Ectodermal cell (in vitro differentiated cells): ENCODE data around the gene VTA1.

Source experiments
- H3K27ac ChIP-seq: 2 replicates; pipeline ENCODE4 v1.7.0; 2013; ENCODE audit warnings: mild to moderate bottlenecking, low read depth, low read length; ENCODE audit not compliant: insufficient read depth, poor library complexity, severe bottlenecking
- H3K27me3 ChIP-seq: 2 replicates; pipeline ENCODE4 v1.7.0; 2013; ENCODE audit warnings: mild to moderate bottlenecking, low read length; ENCODE audit not compliant: insufficient read depth, control insufficient read depth, poor library complexity, severe bottlenecking
- H3K36me3 ChIP-seq: one replicate; pipeline ENCODE4 v1.7.0; 2013; ENCODE audit warnings: low read length; ENCODE audit not compliant: control insufficient read depth, insufficient read depth
- H3K4me1 ChIP-seq: one replicate; pipeline ENCODE4 v1.7.0; 2013; ENCODE audit warnings: low read length; ENCODE audit not compliant: control insufficient read depth, insufficient read depth
- H3K4me3 ChIP-seq: 2 replicates; pipeline ENCODE4 v1.7.0; 2013; ENCODE audit warnings: low read depth, low read length, control low read depth; ENCODE audit not compliant: insufficient read depth
- H3K9me3 ChIP-seq: 2 replicates; pipeline ENCODE4 v1.7.0; 2013; ENCODE audit warnings: mild to moderate bottlenecking, low read length, moderate library complexity; ENCODE audit not compliant: control insufficient read depth
- WGBS, 2 experiments: methylation state at CpG; one replicate each; pipeline ENCODE4 v1.1.7; 2013; ENCODE audit warnings: missing lambda C conversion rate in 2 of 2; 5-methylcytosine and 5-hydroxymethylcytosine counted together

The VTA1 gene

GRCh38 chr6:142236691-142237090, 89.6 kb downstream of the VTA1 start:
- H3K9me3 ChIP-seq, result no peaks in the 10 kb centered on the region
- H3K27me3 ChIP-seq, result no peaks in the 10 kb centered on the region
- WGBS, 2 experiments, result 90 to 93% methylated on average over 2 to 4 of the region's 4 CpGs
- no peak overlapping the region for H3K27ac ChIP-seq
- H3K36me3 ChIP-seq, result no peaks in the 10 kb centered on the region
- no peak overlapping the region for H3K4me3 ChIP-seq
- H3K4me1 ChIP-seq, result no peaks in the 10 kb centered on the region

GRCh38 chr6:142238881-142239280, 91.8 kb downstream of the VTA1 start:
- H3K27ac ChIP-seq, result no peak overlapping the region
- H3K4me3 ChIP-seq, result no peak overlapping the region

DNA sequence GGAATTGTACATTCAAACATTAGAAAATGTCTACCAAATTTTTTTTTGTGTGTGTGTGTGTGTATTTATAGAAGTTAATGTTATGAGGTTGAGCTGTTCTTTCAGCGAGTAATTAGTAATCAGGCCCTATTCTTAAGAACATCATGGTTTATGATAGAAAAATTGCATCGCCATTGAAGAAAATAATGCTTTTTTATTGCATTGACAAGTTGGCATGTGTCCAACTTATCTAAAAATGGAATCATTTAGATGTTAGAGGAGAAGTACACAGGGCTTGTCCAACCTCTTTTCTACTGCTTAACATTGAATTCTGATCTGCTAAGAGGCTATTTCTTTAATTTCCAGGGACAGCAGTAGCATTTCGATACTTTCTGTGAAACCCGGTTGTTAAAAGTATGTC, 93.1 kb downstream of the VTA1 start:
- Histone ChIP-seq H3K36me3 (no peaks in the 10 kb centered on the region), H3K27ac (no peak overlapping the region), H3K27me3 (no peaks in the 10 kb centered on the region), H3K4me1 (no peaks in the 10 kb centered on the region), H3K9me3 (no peaks in the 10 kb centered on the region), H3K4me3 (no peak overlapping the region)
- 99 to 100% methylated on average over 4 of the region's 4 CpGs for WGBS, 2 experiments

More at GRCh38 chr6:142238881-142239280, 91.8 kb downstream of the VTA1 start:
- H3K9me3 ChIP-seq, result no peaks in the 10 kb centered on the region
- H3K27me3 ChIP-seq, result no peaks in the 10 kb centered on the region
- WGBS, 2 experiments, result 95 to 97% methylated on average over 3 of the region's 3 CpGs
- H3K36me3 ChIP-seq, result no peaks in the 10 kb centered on the region
- no peaks in the 10 kb centered on the region for H3K4me1 ChIP-seq

GRCh38 chr6:142241061-142241460, 94.0 kb downstream of the VTA1 start:
- no peaks in the 10 kb centered on the region for H3K9me3 ChIP-seq
- H3K27me3 ChIP-seq, result no peaks in the 10 kb centered on the region
- H3K36me3 ChIP-seq, result no peaks in the 10 kb centered on the region
- no peak overlapping the region for H3K4me3 ChIP-seq
- no peak overlapping the region for H3K27ac ChIP-seq
- no peaks in the 10 kb centered on the region for H3K4me1 ChIP-seq

DNA sequence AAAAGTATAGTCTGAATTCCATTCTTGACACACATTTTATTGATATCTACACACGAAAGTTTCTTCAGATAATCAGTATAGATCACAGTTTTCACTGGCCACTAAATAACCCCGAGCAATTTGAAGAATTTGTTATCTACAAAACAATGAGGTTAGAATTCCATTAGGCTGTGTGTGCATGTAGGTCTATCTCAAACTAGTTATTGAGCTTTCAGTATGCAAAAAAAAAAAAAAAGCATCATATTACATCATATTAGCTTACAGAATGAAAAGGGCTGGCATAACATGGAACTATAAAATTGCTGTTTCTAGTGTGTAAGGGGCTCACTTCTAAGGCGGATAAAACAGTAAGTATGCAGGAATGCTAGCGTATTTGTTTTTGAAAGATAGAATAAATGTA, 95.2 kb downstream of the VTA1 start:
- Histone ChIP-seq H3K27me3 (no peaks in the 10 kb centered on the region), H3K36me3 (no peaks in the 10 kb centered on the region), H3K9me3 (no peaks in the 10 kb centered on the region), H3K27ac (no peak overlapping the region), H3K4me3 (no peak overlapping the region), H3K4me1 (no peaks in the 10 kb centered on the region)
- WGBS, 2 experiments, result 93 to 94% methylated on average over 3 of the region's 4 CpGs

DNA sequence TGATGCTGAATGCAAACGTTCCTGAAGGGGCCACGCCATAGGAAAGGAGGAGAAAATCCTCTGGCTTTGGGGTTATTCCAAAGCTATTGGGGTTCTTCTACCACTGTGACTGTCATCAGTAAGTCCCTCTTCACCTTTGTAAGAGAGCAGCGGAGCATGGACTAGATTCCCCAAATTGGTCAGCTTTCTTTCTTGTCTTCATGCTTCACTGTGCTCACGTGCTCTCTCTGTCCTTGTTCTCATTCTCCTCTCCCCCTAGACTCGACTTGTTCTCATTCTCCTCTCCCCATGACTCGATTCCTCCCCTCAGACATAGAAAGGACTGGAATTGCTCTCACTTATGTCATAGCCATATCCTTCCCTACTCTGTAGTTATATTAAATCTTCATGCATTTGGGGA, 99.9 kb downstream of the VTA1 start:
- 87 to 91% methylated on average over 6 of the region's 6 CpGs for whole genome bisulfite sequencing, 2 experiments
- Histone ChIP-seq H3K4me3 (no peak overlapping the region), H3K4me1 (no peaks in the 10 kb centered on the region), H3K27ac (no peak overlapping the region), H3K36me3 (no peaks in the 10 kb centered on the region), H3K9me3 (no peaks in the 10 kb centered on the region), H3K27me3 (no peaks in the 10 kb centered on the region)

- H3K36me3 ChIP-seq, result no peaks in the 10 kb centered on the region
- H3K4me1 ChIP-seq, result no peaks in the 10 kb centered on the region
- no peaks in the 10 kb centered on the region for H3K9me3 ChIP-seq
- H3K27me3 ChIP-seq, result no peaks in the 10 kb centered on the region
- WGBS, 2 experiments, result 81 to 95% methylated on average over 3 of the region's 3 CpGs
- H3K4me3 ChIP-seq, result no peak overlapping the region
- H3K27ac ChIP-seq, result no peak overlapping the region
Measured at GRCh38 chr6:142249266-142249665, 102.2 kb downstream of the VTA1 start.

GRCh38 chr6:142251930-142252445, 104.9 kb downstream of the VTA1 start:
- 100% methylated on average over 1 of the region's 1 CpG; no CpG with 5 or more reads in 1 of the 2 experiments for WGBS, 2 experiments
- H3K9me3 ChIP-seq, result no peaks in the 10 kb centered on the region
- H3K27ac ChIP-seq, result no peak overlapping the region
- H3K36me3 ChIP-seq, result no peaks in the 10 kb centered on the region
- H3K27me3 ChIP-seq, result no peaks in the 10 kb centered on the region
- H3K4me3 ChIP-seq, result no peak overlapping the region
- no peaks in the 10 kb centered on the region for H3K4me1 ChIP-seq

DNA sequence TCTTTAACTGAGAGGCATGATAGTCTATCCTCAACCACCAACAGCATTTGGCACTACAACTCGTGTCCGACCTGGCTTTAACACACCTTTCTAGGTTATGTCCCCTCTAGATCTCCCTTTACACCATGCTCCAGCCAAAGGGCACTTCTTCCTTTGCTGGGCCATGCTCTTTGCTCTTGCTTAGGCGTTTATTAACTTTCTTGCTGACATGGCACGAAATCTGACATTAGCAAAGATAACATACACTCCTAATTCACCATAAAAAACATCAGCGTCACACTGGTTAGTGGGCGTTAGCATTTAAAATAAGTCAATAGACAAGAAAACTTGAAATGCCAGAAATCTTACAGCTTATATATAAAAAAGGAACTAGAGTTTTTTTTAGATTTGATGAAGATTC, 107.5 kb downstream of the VTA1 start:
- 88 to 90% methylated on average over 5 of the region's 6 CpGs for WGBS, 2 experiments
- Histone ChIP-seq H3K4me1 (no peaks in the 10 kb centered on the region), H3K27ac (no peak overlapping the region), H3K36me3 (no peaks in the 10 kb centered on the region), H3K4me3 (no peak overlapping the region), H3K9me3 (no peaks in the 10 kb centered on the region), H3K27me3 (no peaks in the 10 kb centered on the region)

DNA sequence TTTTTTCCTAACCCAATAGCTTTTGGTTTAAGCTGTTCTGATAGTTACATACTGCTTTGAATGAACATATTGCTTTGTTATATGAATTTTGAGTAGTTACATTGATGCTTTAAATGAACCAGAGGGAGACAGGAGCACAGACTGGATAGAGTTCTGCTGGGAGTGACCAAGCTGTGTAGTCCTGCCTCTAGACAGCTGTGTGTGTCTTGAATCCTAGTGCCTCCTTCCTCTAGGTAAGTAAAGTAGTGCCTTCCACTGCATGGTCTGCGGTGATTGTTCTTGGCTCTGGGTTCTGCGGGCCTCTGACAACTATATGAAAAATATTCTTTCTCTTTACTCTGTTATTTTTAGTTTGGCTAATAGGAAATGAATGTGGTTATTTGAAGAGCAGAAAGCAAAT, 108.7 kb downstream of the VTA1 start:
- Histone ChIP-seq H3K27ac (no peak overlapping the region), H3K4me1 (no peaks in the 10 kb centered on the region), H3K27me3 (no peaks in the 10 kb centered on the region), H3K9me3 (no peaks in the 10 kb centered on the region), H3K36me3 (no peaks in the 10 kb centered on the region), H3K4me3 (no peak overlapping the region)
- 100% methylated on average over 2 of the region's 2 CpGs; no CpG with 5 or more reads in 1 of the 2 experiments for WGBS, 2 experiments

- H3K27me3 ChIP-seq, result no peaks in the 10 kb centered on the region
- 91 to 95% methylated on average over 6 of the region's 6 CpGs for WGBS, 2 experiments
- H3K27ac ChIP-seq, result no peak overlapping the region
Measured at GRCh38 chr6:142258305-142258704, 111.2 kb downstream of the VTA1 start.

More at GRCh38 chr6:142258305-142258704, 111.2 kb downstream of the VTA1 start:
- no peaks in the 10 kb centered on the region for H3K4me1 ChIP-seq
- no peak overlapping the region for H3K4me3 ChIP-seq
- no peaks in the 10 kb centered on the region for H3K9me3 ChIP-seq
- no peaks in the 10 kb centered on the region for H3K36me3 ChIP-seq
